SK-N-SH (cell line): ENCODE results near the gene SLC35F4.

Experiments used
- EZH2phosphoT487 ChIP-seq: fragments of 200-600 bp; sonication (generic); IDR thresholded peaks from 2 replicates; pipeline ENCODE4 v1.6.1; 2017; ENCODE audit warnings: low read depth, mixed run types, mild to moderate bottlenecking, antibody characterized with exemption, moderate library complexity, borderline replicate concordance
- TF ChIP-seq, protein P1 (sequence below): fragments of 200-600 bp; sonication (generic); IDR thresholded peaks from 2 replicates; pipeline ENCODE4 v1.6.1; 2017; ENCODE audit warnings: antibody characterized with exemption, mild to moderate bottlenecking, moderate library complexity

DNA sequence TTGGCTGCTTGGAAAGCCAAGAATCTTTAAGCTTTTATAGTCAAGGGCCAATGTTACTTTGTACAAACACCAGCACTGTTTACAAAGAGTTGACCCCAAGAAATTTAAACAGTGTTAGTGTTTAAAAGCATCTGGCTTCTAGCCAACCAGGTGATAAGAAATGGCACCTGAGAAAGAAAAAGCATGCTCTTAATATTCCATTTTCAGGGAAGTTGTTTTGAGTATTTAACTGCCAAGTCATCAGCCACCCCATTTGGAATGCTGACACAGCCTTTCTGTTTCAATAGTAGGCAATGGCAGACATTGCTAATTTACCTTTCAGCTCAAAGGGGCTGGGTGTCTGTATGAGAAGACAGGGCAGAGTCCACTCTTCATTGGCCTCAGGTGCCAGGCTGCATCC, 3.7 kb upstream of the SLC35F4 start:
- TF ChIP-seq, protein P1, sequence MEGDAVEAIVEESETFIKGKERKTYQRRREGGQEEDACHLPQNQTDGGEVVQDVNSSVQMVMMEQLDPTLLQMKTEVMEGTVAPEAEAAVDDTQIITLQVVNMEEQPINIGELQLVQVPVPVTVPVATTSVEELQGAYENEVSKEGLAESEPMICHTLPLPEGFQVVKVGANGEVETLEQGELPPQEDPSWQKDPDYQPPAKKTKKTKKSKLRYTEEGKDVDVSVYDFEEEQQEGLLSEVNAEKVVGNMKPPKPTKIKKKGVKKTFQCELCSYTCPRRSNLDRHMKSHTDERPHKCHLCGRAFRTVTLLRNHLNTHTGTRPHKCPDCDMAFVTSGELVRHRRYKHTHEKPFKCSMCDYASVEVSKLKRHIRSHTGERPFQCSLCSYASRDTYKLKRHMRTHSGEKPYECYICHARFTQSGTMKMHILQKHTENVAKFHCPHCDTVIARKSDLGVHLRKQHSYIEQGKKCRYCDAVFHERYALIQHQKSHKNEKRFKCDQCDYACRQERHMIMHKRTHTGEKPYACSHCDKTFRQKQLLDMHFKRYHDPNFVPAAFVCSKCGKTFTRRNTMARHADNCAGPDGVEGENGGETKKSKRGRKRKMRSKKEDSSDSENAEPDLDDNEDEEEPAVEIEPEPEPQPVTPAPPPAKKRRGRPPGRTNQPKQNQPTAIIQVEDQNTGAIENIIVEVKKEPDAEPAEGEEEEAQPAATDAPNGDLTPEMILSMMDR, result no peak
- no peak for TF ChIP-seq EZH2phosphoT487
